ENCODE data around the gene PRMT9. TPM values are rescaled to one million over a fixed set of nuclear protein-coding genes. Genes with fewer than 3 reads are reported as not detected.

Gene PRMT9
- total and polyA plus RNA-seq, 2 of the 13 experiments (the other 11 are each of a cell fraction or from before 2014, with no cell fraction given) = 4.0 to 9.7 TPM

- TF ChIP-seq DBP (CRISPR knock-in tag; IDR thresholded peaks at IDR 0.05; ENCODE audit: not compliant biosample characterization) = no peak
- TF ChIP-seq ZNF790 (CRISPR knock-in tag; IDR thresholded peaks at IDR 0.05; ENCODE audit: borderline replicate concordance) = no peak
- no peak for TF ChIP-seq KMT2A (CRISPR knock-in tag; IDR thresholded peaks at IDR 0.05)
- peak; percentile 8; the same call in 1 of the 2 replicates for TF ChIP-seq ZFP91 (CRISPR knock-in tag; IDR thresholded peaks at IDR 0.05; ENCODE audit: borderline replicate concordance)
- 0 out of 2 replicates have a peak, but pooled peaks have one; percentile 32 for TF ChIP-seq ZNF761 (CRISPR knock-in tag; conservative IDR thresholded peaks at IDR 0.05)
- no peak for TF ChIP-seq ZNF543 (CRISPR knock-in tag; IDR thresholded peaks at IDR 0.05)
- TF ChIP-seq, protein P1, sequence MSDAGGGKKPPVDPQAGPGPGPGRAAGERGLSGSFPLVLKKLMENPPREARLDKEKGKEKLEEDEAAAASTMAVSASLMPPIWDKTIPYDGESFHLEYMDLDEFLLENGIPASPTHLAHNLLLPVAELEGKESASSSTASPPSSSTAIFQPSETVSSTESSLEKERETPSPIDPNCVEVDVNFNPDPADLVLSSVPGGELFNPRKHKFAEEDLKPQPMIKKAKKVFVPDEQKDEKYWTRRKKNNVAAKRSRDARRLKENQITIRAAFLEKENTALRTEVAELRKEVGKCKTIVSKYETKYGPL (CRISPR knock-in tag; IDR thresholded peaks at IDR 0.05) = no peak
- peak; percentile 35; the same call in 1 of the 2 replicates for TF ChIP-seq ZNF687 (CRISPR knock-in tag; IDR thresholded peaks at IDR 0.05)
- peak; percentile 48; the same call in 1 of the 2 replicates for TF ChIP-seq BHLHE40 (IDR thresholded peaks at IDR 0.05; ENCODE audit: low read length)
- TF ChIP-seq DPF2 (CRISPR knock-in tag; IDR thresholded peaks at IDR 0.05; ENCODE audit: borderline replicate concordance, low read depth) = no peak
- 0 out of 2 replicates have a peak, but pooled peaks have one; percentile 6 for TF ChIP-seq ZNF556 (CRISPR knock-in tag; IDR thresholded peaks at IDR 0.05; ENCODE audit: borderline replicate concordance)
- TF ChIP-seq ZNF34 (CRISPR knock-in tag; IDR thresholded peaks at IDR 0.05; ENCODE audit: borderline replicate concordance) = no peak
- TF ChIP-seq FOXA3 (CRISPR knock-in tag; IDR thresholded peaks at IDR 0.05) = no peak
- no peak for TF ChIP-seq ZNF180 (CRISPR knock-in tag; IDR thresholded peaks at IDR 0.05; ENCODE audit: borderline replicate concordance, low read depth)
Measured at GRCh38 chr4:147732518-147733235, 48.7 kb upstream of the PRMT9 start (continued).

All from HepG2 (cell line).